ENCODE data around the gene TMEM132E.
"Not testable (repeated sequence)": the region's sequence is repeated elsewhere in the genome, so short reads cannot be mapped to it uniquely, and the experiment has no call there.

The TMEM132E gene

GRCh38 chr17:34579017-34579946 is at the start of gene TMEM132E:
Gene TMEM132E, plus strand, starts transcription at chr17:34579582. Its CDS starts 1,495 bp downstream, at chr17:34581077.
- no peak for DNase-seq (ENCODE audit: low read depth, low spot score)

GRCh38 chr17:34530918-34531317 is 48.5 kb upstream of the TMEM132E start:
- no peak for DNase-seq (ENCODE audit: low read depth, low spot score)

GRCh38 chr17:34532281-34533065 is 46.9 kb upstream of the TMEM132E start:
- no peak for DNase-seq (ENCODE audit: low read depth, low spot score)

- no peak for DNase-seq (ENCODE audit: low read depth, low spot score)
Measured at GRCh38 chr17:34533806-34534527, 45.4 kb upstream of the TMEM132E start.

GRCh38 chr17:34537445-34537844 is 41.9 kb upstream of the TMEM132E start:
- no peak for DNase-seq (ENCODE audit: low read depth, low spot score)

- not testable (repeated sequence) for DNase-seq (ENCODE audit: low read depth, low spot score)
Measured at GRCh38 chr17:34538582-34538981, 40.8 kb upstream of the TMEM132E start.

- DNase-seq (ENCODE audit: low read depth, low spot score) = no peak
Measured at GRCh38 chr17:34539881-34540280, 39.5 kb upstream of the TMEM132E start.

GRCh38 chr17:34542700-34543336 is 36.6 kb upstream of the TMEM132E start:
- DNase-seq (ENCODE audit: low read depth, low spot score) = peak; percentile 21

- no peak for DNase-seq (ENCODE audit: low read depth, low spot score)
Measured at GRCh38 chr17:34547453-34548063, 31.8 kb upstream of the TMEM132E start.

GRCh38 chr17:34549966-34550365 is 29.4 kb upstream of the TMEM132E start:
- no peak for DNase-seq (ENCODE audit: low read depth, low spot score)

- no peak for DNase-seq (ENCODE audit: low read depth, low spot score)
Measured at GRCh38 chr17:34553907-34554306, 25.5 kb upstream of the TMEM132E start.

- no peak for DNase-seq (ENCODE audit: low read depth, low spot score)
Measured at GRCh38 chr17:34556384-34556783, 23.0 kb upstream of the TMEM132E start.

GRCh38 chr17:34556931-34557330 is 22.5 kb upstream of the TMEM132E start:
- no peak for DNase-seq (ENCODE audit: low read depth, low spot score)

GRCh38 chr17:34561328-34561727 is 18.1 kb upstream of the TMEM132E start:
- DNase-seq (ENCODE audit: low read depth, low spot score) = no peak

- no peak for DNase-seq (ENCODE audit: low read depth, low spot score)
Measured at GRCh38 chr17:34562387-34562786, 17.0 kb upstream of the TMEM132E start.

- DNase-seq (ENCODE audit: low read depth, low spot score) = no peak
Measured at GRCh38 chr17:34565713-34566112, 13.7 kb upstream of the TMEM132E start.

GRCh38 chr17:34566201-34566600 is 13.2 kb upstream of the TMEM132E start:
- DNase-seq (ENCODE audit: low read depth, low spot score) = no peak

GRCh38 chr17:34566873-34567272 is 12.5 kb upstream of the TMEM132E start:
- no peak for DNase-seq (ENCODE audit: low read depth, low spot score)

- DNase-seq (ENCODE audit: low read depth, low spot score) = no peak
Measured at GRCh38 chr17:34567691-34568465, 11.5 kb upstream of the TMEM132E start.

GRCh38 chr17:34568953-34569352 is 10.4 kb upstream of the TMEM132E start:
- DNase-seq (ENCODE audit: low read depth, low spot score) = no peak

Data from activated CD4-positive, CD25-positive, alpha-beta regulatory T cell treated with anti-CD3 and anti-CD28 coated beads, Interleukin-2, amount 50 U/mL, for 16 hours (primary cell).